T1000 (cell line): ENCODE data around the gene CDIPT.
A peak's percentile ranks its signal among the peaks of the same experiment; 100 is the strongest.

ENCODE experiments used
- DNase-seq: peaks from one replicate; lab custom pipeline; 2025; ENCODE audit warnings: mixed read lengths; lab: John Stamatoyannopoulos, UW

CDIPT gene

DNA sequence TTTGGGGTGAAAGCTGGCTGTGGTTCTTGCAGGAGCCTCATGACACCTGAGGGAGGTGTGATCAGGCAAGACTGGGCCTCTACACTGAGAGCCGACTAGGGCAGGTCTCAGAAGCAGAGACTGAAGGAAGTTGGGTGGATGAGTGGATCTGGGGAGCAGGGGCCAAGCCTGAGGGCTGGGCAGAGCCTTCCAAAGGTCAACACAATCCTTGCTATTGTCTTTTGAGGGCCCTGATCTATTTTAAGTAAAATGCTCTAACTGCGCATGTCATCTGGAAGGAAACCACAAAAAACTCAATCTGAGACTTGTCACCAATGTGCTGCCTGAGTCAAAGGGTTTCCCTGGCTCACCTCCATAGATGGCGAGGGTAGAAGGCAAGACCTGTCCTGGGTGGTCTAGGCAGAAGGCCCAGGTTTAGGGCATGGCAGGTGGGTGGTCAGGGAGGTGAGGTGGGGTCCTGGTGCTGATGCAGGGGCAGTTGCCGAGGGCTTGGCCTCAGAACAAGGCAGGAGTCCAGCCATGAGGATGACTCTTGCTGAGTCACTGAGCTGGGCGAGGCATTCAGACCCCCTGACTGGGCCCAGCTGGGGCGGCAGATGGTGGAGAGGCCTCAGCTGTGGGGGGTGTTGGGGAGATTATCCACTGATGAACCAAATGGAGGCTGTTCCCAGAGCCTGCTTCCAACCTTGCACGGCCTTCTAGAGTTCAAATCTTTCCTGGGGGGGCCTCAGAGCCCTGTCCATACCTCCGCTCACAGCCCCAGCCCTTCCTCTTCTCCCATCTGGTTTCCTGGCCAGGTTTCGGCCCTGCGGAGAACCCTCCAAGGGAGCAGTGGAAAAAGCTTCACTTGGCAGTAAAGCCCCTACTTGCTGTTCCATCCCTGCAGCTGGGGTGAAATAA, 37.6 kb downstream of the CDIPT start:
- peak; percentile 60 for DNase-seq

DNA sequence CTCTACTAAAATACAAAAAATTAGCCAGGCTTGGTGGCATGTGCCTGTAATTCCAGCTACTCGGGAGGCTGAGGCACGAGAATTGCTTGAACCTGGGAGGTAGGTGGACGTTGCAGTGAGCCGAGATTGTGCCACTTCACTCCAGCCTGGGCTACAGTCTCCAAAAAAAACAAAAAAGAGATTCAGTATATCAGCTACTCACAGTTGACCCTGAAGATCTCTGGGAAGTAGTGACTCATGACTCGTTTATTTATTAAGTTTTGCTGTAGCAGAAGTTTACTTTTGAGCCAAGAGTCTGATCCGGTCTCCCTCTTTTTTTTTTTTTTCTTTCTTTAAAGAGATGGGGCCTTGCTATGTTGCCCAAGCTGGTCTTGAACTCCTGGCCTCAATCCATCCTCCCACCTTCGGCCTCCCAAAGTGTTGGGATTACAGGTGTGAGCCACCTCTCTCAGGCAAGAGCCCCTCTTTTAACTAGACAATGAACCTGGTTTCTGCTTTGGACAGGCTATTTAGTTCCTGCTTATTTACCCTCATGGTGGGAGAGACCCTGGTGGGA, 38.4 kb downstream of the CDIPT start:
- DNase-seq = no peak

DNA sequence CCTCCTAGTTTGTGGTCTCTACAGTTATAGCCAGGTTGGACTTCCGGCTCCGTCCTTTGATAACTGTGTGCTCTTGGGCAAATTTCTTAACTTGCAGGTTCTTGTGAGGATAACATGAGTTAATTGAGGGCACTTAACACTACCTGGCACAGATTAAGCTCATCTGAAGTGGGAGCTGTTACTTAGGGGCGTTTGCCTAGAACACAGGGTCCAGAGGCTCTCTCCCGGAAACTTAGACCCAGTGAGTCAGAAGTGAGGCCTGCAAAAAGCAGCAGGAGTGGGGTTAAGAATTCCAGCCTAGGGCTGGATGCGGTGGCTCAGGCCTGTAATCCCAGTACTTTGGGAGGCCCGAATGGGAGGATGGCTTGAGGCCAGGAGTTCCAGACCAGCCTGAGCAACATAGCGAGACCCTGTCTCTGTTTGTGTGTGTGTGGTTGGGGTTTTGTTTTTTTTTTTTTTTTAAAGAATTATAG, 41.3 kb downstream of the CDIPT start:
- DNase-seq = peak; percentile 38

DNA sequence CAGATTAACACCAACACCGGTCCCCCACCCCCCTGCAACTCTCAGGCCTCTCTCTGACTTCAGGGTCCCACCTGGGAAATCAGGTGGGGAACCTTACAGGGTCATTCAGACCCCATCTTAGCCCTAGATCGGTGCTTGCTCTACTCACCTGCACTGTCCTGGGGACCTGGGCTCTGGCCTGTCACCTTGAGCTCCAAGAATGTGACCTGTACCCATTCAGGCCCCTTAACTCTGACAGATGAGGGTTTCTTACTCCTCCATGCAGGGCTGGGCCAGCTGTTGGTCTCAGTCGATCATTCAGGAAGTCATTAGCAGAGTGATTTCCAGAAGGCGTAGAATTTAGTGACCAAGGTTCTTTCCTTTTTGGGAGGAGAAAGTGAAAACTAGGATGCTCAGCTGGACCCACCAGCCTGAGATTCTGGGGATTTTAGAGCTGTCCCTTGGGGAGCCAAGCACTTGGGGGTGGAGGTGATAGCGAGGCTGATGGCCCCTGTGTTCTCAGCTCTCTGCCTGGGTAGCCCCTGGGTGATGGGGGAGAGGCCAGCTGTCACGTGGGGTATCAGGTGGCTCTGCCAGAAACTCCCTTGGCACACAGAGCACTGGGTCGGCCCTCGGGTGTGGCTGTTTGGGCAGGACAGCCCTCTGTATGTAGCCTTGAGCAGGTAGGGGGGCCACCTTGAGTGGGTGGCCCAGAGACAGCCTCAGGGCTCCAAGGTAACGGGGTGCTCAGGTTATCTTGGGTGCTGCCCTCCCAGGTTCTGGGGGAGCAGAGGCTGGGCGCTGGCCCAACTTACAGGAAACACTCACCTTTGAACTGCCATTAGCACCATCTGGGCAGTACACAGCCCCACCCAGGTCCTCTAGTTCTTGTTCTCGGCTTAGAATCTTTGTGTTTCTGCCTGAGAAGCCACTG, 42.0 kb downstream of the CDIPT start:
- no peak for DNase-seq

DNA sequence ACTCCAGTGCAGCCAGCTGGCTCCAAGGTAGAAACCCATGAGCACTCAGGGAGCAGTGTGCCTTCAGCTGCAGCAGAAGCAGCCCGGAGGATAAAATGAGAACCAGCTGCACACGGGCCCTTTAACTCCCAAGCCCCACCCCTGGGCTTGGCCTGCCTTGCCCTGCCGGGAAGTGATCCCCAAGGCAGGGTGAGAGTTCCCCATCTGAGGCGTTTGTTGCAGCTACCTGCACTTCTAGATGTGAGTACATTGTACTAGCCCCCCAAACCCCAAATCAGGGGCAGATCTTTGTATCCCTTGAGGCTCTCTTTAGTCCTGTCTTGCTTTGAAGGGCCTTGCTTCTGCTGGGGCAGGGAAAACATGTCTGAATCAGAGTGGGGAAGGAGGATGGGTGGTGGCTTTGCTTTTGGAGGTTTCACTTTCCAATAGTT, 42.7 kb downstream of the CDIPT start, which contains the start of gene MVP:
MVP (plus strand) TSS at position 192 of the 431 bp plus-strand sequence. CDS start 10,088 bp downstream, outside the sequence.
- DNase-seq = no peak

DNA sequence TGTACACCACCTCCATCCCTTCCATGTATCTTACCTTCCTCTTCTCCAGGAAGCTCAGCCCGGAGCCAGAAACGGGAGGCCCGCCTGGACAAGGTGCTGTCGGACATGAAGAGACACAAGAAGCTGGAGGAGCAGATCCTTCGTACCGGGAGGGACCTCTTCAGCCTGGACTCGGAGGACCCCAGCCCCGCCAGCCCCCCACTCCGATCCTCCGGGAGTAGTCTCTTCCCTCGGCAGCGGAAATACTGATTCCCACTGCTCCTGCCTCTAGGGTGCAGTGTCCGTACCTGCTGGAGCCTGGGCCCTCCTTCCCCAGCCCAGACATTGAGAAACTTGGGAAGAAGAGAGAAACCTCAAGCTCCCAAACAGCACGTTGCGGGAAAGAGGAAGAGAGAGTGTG, 43.5 kb downstream of the CDIPT start:
- DNase-seq = no peak

DNA sequence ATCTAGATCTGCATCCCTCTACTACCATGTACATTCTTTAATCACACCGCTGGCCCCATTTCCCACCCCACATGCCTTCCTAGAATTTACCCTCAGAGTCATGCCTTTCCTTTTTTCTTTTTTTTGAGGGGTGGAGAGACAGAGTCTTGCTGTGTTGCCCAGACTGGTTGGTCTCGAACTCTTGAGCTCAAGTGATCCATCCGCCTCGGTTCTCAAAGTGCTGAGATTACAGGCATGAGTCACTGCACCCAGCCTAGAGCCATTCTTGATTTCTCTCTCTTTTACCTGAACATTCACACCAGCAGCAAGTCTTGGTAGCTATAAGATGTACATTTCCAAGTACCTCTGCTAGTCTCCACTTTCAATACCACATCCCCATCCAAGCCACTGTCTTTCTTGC, 44.9 kb downstream of the CDIPT start:
- DNase-seq = no peak

DNA sequence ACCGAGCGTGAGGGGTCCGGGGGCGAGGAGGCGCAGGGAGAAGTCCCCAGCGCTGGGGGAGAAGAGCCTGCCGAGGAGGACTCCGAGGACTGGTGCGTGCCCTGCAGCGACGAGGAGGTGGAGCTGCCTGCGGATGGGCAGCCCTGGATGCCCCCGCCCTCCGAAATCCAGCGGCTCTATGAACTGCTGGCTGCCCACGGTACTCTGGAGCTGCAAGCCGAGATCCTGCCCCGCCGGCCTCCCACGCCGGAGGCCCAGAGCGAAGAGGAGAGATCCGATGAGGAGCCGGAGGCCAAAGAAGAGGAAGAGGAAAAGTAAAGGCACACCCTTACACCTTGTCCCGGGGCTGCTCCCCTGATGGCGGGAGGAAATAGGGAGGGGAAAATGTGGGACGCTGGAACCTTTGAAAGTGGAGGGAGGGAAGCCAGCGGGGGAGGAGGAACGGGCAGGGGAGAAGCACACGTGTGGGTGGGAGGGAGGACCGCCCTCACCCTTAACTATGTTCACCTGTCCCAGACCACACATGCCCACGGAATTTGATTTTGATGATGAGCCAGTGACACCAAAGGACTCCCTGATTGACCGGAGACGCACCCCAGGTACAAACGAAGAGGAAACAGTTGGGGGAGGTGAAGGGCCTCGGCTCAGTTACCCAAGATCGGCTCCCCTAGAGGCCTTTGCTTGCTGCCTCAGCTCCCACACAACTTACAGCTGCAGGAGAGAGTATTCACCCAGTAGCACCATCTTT, 46.2 kb downstream of the CDIPT start:
- DNase-seq = peak; percentile 68

DNA sequence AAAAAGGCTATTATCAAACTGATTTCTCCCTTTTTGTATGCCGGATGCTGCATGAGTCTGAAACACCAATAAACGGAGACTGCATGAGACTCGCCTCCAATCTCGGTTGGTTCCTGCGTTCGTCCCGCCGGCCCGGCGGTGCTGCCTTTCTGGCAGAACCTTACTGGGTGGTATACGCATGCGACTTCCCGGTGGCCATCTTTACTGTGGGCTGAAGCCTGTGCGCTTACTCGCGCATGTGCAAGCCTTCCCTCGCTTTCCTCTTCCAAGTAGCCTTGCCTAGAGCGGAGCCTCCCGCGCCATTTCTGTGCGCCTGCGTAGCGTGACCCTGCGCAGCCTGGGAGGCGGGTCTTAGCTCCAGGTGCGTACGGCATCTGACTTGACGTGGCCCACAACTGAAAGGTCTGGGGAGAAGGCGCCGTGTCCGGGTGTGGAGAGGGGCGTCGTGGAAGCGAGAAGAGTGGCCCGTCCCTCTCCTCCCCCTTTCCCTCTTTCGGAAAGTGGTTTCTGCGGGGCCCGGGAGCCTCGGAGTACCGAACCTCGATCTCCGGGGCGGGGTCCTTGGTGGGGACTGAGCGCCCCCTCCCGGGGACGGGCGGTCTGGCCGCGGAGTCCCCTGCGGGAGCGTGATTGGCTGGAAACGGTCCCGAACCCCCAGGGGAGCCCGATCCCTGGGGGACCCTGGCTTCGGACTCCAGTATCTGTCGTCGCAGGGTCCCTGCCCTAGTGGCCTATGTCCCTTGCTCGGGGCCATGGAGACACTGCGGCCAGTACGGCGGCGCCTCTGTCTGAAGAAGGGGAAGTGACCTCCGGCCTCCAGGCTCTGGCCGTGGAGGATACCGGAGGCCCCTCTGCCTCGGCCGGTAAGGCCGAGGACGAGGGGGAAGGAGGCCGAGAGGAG, 47.0 kb downstream of the CDIPT start, which contains the start of gene PAGR1:
PAGR1 (plus strand) TSS at position 360 of the 901 bp plus-strand sequence; CDS start at position 734, 374 bp downstream.
- peak; percentile 97 for DNase-seq

DNA sequence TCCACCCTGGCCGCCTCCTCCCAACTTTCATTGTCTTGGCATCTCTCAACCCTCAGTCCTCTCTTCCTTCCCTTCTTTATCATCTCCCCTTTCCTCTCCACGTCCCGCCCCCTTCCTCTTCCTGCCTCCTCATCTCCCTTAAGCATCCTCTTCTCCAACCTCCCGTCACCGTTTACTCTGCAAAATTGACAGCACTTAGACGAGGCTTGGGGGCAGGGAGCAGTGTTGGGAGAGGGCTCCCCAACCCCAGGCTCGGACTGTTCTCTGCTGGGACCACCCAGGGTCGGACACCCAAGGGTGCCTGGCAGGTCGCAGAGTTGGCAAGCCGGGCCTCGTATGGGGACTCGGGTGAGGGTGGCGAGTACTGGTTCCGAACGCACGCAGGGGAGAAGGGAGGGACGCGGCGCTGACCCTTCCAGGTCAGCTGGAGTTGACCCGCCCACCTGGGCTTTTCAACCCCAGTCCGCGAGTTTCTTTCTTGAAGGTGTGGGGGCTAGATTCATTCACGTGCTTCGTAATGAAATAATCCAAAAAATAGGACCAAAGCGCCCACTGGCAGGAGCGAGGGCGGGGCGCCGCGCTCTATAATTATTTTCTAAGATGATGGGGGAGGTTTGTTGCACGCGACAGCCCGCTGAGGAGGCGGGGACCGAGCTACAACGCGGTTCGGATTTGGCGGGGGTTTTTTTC, 47.8 kb downstream of the CDIPT start:
- no peak for DNase-seq

DNA sequence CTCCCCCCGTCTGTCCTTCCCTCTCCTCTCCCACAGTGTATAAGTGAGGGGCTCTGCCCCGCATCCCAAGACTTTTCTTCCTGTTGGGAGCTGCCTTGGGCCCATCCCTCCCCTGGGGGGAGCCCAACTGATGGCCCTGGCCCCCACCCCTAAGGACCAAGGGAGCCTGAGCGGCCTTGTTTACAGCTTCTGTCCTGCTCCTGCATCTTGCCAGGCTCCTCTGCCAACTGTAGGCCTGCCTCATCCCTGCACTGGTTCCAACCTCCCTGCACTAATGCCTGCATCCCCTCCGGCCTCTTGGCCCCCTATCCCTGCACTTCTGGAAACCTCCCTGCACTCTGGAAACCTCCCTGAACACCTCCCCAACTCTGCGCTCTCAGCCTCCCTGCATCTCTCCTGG, 48.4 kb downstream of the CDIPT start:
- DNase-seq = no peak

DNA sequence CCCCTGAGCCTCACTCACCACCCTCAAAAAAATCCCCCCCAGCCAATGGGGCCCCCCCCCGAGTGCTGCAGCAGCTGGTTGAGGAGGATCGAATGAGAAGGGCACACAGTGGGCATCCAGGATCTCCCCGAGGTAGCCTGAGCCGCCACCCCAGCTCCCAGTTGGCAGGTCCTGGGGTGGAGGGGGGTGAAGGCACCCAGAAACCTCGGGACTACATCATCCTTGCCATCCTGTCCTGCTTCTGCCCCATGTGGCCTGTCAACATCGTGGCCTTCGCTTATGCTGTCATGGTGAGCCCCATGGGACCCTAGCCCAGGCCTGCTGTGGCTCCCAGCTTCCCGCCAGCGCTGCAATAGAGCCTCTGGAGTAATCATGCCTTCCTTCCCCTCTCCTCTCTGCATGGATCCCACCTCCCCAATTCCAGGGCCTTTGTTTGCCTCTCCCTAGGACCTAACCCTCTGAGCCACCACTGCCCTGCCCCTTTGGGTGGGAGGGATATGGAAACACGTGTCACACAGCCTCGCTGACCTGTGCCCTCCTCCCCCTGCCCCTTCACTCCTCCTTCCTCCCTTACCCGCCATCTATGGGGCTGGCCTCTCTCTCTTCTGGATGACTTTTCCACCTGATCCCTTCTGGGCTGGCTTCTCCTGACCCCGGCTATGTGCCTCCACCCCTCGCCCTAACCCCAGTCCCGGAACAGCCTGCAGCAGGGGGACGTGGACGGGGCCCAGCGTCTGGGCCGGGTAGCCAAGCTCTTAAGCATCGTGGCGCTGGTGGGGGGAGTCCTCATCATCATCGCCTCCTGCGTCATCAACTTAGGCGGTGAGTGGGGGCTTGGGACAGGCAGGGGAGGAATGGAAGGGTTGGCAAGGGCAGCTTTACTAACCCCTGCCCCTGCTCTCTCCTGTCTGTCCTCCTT, 49.1 kb downstream of the CDIPT start:
- no peak for DNase-seq

DNA sequence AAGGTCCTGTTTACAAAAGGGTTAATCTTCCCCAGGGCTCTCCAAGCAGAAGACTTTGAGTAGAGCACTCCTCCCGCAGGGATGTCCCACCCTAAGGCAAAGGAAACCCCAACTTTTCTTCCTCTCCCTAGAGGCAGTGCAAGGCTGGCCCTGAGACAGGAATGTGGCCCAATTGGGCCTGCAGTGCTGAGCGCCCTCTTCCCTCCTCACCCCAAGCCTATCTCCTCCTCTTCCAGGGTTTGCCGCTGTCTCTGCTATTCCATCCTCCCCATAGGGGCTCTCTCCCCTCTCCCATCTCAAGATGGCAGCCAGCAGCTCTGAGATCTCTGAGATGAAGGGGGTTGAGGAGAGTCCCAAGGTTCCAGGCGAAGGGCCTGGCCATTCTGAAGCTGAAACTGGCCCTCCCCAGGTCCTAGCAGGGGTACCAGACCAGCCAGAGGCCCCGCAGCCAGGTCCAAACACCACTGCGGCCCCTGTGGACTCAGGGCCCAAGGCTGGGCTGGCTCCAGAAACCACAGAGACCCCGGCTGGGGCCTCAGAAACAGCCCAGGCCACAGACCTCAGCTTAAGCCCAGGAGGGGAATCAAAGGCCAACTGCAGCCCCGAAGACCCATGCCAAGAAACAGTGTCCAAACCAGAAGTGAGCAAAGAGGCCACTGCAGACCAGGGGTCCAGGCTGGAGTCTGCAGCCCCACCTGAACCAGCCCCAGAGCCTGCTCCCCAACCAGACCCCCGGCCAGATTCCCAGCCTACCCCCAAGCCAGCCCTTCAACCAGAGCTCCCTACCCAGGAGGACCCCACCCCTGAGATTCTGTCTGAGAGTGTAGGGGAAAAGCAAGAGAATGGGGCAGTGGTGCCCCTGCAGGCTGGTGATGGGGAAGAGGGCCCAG, 50.0 kb downstream of the CDIPT start:
- no peak for DNase-seq

DNA sequence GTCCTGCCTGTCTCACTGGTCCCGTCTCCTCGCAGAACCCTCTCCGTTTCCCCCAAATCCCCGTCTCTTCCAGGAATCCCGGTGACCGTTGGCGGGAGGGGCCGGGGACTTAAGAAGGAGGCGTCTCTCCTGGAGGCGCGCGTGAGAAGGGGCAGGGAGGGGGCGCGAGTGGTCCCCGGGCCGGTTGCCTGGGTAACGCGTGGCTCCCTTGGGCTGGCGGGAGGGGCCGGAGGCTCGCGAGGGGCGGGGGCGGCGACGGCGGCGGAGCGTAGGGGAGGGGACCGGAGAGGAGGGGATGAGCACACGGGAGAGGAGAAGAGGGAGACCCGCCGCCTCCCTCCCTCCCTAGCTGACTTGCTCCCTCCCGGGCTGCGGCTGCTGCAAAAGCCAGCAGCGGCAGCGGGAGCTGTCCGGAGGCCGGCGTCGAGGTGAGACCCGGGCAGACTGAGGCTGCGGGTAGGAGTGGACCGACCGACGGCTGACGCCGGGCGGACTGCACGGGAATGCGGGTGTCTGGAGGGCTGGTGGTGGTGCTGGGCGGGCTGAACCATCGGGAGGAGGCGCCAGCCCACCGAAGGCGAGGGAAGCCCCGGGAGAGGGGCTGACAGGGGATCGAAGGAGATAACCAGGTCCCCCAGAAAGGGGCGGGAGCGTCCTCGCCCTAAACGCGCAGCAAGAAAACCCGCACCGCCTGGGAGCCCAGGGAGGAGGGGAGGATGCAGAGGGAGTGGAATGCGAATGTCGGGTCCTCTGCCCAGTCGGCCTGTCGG, 50.9 kb downstream of the CDIPT start, which contains the start of gene PRRT2:
PRRT2 (plus strand) TSS at position 298 of the 770 bp plus-strand sequence. CDS start 862 bp downstream, outside the sequence.
- DNase-seq = no peak

DNA sequence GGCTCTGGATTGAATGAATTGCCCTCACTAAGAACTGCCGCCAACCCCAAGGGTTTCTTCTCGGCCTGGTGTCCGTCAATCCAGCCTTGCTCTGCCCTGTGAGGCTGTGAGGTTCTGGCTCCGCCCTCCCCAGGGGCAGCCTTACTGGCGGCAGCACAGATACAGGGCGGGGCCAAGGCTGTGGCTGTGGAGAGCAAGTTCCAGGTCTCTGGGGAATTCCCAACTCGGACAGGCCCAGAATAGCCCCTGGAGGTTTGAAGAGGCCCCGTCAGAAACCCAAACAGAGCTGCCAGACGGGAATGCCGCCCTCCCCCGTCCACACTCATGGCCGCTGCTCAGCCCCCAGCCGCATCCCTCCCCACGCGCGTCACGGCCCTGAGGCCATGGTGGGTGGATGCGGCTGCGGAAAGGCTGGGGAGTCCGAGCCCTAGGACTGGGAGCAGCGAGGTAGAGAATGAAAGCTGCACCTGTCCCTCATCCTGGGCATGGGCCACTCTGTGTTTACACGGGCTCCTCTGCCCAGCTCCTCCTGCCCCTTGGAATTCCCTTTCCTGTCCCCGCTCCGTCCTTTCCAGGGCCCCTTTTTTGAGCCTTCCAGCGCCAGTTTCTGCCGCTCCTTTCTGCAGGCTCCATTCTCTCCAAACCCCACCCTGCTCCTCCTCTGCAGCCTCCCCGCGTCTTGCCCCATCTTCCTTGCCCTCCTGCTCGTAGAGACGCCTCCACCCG, 51.7 kb downstream of the CDIPT start:
- peak; percentile 96 for DNase-seq

DNA sequence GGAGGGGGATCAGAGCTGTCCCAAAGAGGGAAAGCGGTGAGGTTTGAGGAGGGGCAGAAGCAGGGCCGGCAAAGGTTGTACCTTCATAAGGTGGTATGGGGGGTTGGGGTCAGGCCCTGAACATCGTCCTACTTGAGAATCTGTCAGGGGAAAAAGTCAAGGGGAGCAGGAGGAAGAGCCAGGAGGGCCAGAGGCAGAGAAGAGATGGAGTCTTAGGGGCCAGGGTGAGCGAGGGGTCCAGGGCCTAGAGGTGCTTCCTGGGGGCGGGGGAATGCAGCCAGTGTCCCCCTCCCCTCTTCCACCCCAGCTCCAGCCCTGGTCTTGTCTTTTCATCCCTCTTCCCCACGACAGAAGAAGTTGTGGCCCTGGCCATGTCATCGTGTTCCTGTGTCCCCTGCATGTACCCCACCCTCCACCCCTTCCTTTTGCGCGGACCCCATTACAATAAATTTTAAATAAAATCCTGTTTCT, 52.3 kb downstream of the CDIPT start:
- DNase-seq = no peak
